K562 (cell line): ENCODE data around the gene DNAJC1. TPM values are rescaled to one million over a fixed set of nuclear protein-coding genes. Genes with fewer than 3 reads are reported as not detected.
A peak's percentile ranks its signal among the peaks of the same experiment; 100 is the strongest.

ENCODE experiments used
- FOXP1 ChIP-seq: sonication (generic); formaldehyde crosslinking; IDR thresholded peaks from 2 replicates; pipeline ENCODE4 v1.8.0; 2022; ENCODE audit warnings: mild to moderate bottlenecking, missing genetic modification reagents
- GATAD2B ChIP-seq: fragments of 450-650 bp; IDR thresholded peaks from 2 replicates; pipeline ENCODE4 v1.6.1; 2017; ENCODE audit warnings: mild to moderate bottlenecking, borderline replicate concordance
- L3MBTL2 ChIP-seq: fragments of 450-650 bp; IDR thresholded peaks from 2 replicates; pipeline ENCODE4 v1.6.1; 2016; ENCODE audit warnings: mild to moderate bottlenecking, moderate library complexity
- MEIS2 ChIP-seq: fragments of 450-650 bp; IDR thresholded peaks from 2 replicates; pipeline ENCODE4 v1.6.1; 2014; ENCODE audit warnings: mild to moderate bottlenecking; ENCODE audit not compliant: partially characterized antibody
- NEUROD1 ChIP-seq: fragments of 150-350 bp; IDR thresholded peaks from 2 replicates; pipeline ENCODE4 v1.6.1; 2014; ENCODE audit warnings: borderline replicate concordance, low read length, low read depth; ENCODE audit not compliant: partially characterized antibody
- NRF1 ChIP-seq, 2 experiments: fragments of 450-650 bp; IDR thresholded peaks in 1 of 2; conservative IDR thresholded peaks in 1 of 2; 2 replicates each; pipeline ENCODE4 v1.6.1; 2014; ENCODE audit warnings: mild to moderate bottlenecking in 2 of 2
- PCBP1 ChIP-seq: fragments of 200-400 bp; formaldehyde crosslinking; IDR thresholded peaks from 2 replicates; pipeline ENCODE4 v1.6.1; 2018; ENCODE audit warnings: mild to moderate bottlenecking, low read depth, low read length; ENCODE audit not compliant: poor library complexity, severe bottlenecking
- TAF1 ChIP-seq: IDR thresholded peaks from 2 replicates; pipeline ENCODE4 v1.6.1; 2011; ENCODE audit warnings: mild to moderate bottlenecking, low read length, moderate library complexity; ENCODE audit not compliant: insufficient read depth, control insufficient read depth, severe bottlenecking; ENCODE audit errors: extremely low read depth
- TAL1 ChIP-seq: fragments of 450-650 bp; IDR thresholded peaks from 2 replicates; pipeline ENCODE4 v1.6.1; 2016; ENCODE audit warnings: mild to moderate bottlenecking
- TBP ChIP-seq: optimal IDR thresholded peaks from 2 replicates; pipeline ENCODE3; 2011; ENCODE audit warnings: low read depth, low read length, improper control_type of control experiment
- ZNF212 ChIP-seq: fragments of 450-650 bp; formaldehyde crosslinking; IDR thresholded peaks from 2 replicates; pipeline ENCODE4 v1.4.0; 2020; ENCODE audit warnings: mild to moderate bottlenecking
- ZNF551 ChIP-seq: fragments of 250-450 bp; sonication (Bioruptor Pico); IDR thresholded peaks from 2 replicates; pipeline ENCODE4 v1.5.0; 2021; ENCODE audit warnings: mild to moderate bottlenecking, moderate library complexity
- polyA plus RNA-seq, 8 experiments: library from polyadenylated mRNA; depleted of rRNA in 4 of 8; stranded (reverse) in 5 of 8; unstranded in 3 of 8; fragments of >200 nt; fragmentation: Nextera tagmentation in 2 of 8; fragmentation: Illumina TruSeq in 1 of 8; extraction: Ambion mirVana in 2 of 8; extraction: Trizol in 1 of 8; gene quantifications; 2 replicates each; pipeline versions ENCODE4 v1.2.1 to v1.2.3, GENCODE V29; 2011 to 2014; ENCODE audit warnings: inconsistent platforms in 1 of 8, missing spikeins in 1 of 8
- total RNA-seq, 7 experiments: library from RNA; depleted of rRNA in 6 of 7; stranded (reverse); fragments of >200 nt in 6 of 7; fragmentation: Illumina TruSeq in 2 of 7; extraction: Trizol in 2 of 7; gene quantifications; 2 replicates each; pipeline versions ENCODE4 v1.2.1 to v1.2.3, GENCODE V29; 2011 to 2021; ENCODE audit warnings: low replicate concordance in 1 of 7
- TF ChIP-seq, protein P1 (sequence below): fragments of 250-450 bp; sonication (Bioruptor Pico); IDR thresholded peaks from 2 replicates; pipeline ENCODE4 v1.4.0; 2020; ENCODE audit warnings: mild to moderate bottlenecking
- TF ChIP-seq, protein P2 (sequence below): IDR thresholded peaks from 2 replicates; pipeline ENCODE4 v1.6.1; 2011; ENCODE audit not compliant: insufficient read length; ENCODE audit errors: extremely low read depth
- TF ChIP-seq, protein P3 (sequence below): fragments of 250-450 bp; sonication (Bioruptor Pico); IDR thresholded peaks from 2 replicates; pipeline ENCODE4 v1.5.0; 2021
- TF ChIP-seq, protein P4 (sequence below): sonication (generic); formaldehyde crosslinking; IDR thresholded peaks from 2 replicates; pipeline ENCODE4 v1.8.0; 2022; ENCODE audit warnings: mild to moderate bottlenecking, missing genetic modification reagents
- TF ChIP-seq, protein P5 (sequence below): fragments of 250-450 bp; sonication (Bioruptor Pico); IDR thresholded peaks from 2 replicates; pipeline ENCODE4 v1.8.0; 2021; ENCODE audit warnings: mild to moderate bottlenecking, moderate library complexity

DNAJC1 gene
- total and polyA plus RNA-seq, 9 of the 15 experiments (the other 6 are each of a cell fraction or from before 2014, with no cell fraction given): 5.4 to 77.6 (median 40.3) TPM

DNA sequence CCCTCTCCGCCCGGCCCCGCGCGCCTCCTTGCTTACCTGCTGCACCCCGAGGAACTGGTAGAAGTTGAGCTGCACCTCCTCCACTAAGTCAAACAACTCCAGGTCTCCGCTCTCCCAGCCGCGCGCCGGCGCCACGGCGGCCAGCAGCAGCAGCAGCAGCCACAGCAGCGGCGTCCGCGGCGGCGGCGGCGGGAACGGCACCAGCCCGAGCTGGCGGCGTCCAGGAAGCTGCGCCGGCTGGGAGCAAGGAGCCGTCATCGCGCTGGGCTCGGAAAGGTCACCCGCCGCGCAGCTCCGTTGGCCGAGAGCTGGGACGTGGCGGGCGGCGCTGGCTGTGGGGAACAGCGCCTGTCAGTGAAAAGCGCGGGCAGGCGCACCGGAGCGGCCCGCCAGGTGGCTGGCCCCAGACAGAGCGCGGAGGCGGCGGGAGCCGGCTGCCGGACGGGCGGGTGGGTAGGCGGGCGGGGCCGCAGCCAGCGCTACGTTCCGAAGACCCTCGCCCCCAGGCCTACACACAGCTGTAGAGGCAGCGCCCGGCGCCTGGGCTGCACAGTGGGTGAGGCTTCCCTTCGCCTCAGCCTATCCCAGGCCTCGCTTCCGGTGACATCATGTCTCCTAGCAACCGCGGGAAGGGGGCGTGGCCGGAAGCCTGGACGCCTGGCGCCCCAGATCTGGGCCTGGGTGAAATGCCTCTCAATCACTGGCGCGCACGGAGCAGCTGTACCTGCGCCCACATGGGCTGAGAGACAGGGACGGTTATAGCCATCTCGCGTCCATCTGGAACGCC lies at the start of gene DNAJC1 (continued):
- TF ChIP-seq, protein P1, sequence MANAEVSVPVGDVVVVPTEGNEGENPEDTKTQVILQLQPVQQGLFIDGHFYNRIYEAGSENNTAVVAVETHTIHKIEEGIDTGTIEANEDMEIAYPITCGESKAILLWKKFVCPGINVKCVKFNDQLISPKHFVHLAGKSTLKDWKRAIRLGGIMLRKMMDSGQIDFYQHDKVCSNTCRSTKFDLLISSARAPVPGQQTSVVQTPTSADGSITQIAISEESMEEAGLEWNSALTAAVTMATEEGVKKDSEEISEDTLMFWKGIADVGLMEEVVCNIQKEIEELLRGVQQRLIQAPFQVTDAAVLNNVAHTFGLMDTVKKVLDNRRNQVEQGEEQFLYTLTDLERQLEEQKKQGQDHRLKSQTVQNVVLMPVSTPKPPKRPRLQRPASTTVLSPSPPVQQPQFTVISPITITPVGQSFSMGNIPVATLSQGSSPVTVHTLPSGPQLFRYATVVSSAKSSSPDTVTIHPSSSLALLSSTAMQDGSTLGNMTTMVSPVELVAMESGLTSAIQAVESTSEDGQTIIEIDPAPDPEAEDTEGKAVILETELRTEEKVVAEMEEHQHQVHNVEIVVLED (CRISPR knock-in tag): peak; percentile 57; the same call in 1 of the 2 replicates
- TF ChIP-seq FOXP1 (CRISPR knock-in tag) (peak; percentile 92), NRF1 (conservative IDR thresholded peaks at IDR 0.05 in 1 of 2, IDR thresholded peaks at IDR 0.05 in 1 of 2) (peak; percentile 83 to 85), ZNF551 (CRISPR knock-in tag) (no peak), TBP (peak; percentile 81), TAF1 (peak; percentile 66), L3MBTL2 (peak; percentile 73; the same call in 1 of the 2 replicates), TAL1 (no peak; the same call in 1 of the 2 replicates), MEIS2 (peak; percentile 67), NEUROD1 (peak; percentile 58), PCBP1 (peak; percentile 72), ZNF212 (CRISPR knock-in tag) (no peak), GATAD2B (peak; percentile 69; the same call in 1 of the 2 replicates)
- TF ChIP-seq, protein P2, sequence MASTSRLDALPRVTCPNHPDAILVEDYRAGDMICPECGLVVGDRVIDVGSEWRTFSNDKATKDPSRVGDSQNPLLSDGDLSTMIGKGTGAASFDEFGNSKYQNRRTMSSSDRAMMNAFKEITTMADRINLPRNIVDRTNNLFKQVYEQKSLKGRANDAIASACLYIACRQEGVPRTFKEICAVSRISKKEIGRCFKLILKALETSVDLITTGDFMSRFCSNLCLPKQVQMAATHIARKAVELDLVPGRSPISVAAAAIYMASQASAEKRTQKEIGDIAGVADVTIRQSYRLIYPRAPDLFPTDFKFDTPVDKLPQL: no peak
- TF ChIP-seq, protein P3, sequence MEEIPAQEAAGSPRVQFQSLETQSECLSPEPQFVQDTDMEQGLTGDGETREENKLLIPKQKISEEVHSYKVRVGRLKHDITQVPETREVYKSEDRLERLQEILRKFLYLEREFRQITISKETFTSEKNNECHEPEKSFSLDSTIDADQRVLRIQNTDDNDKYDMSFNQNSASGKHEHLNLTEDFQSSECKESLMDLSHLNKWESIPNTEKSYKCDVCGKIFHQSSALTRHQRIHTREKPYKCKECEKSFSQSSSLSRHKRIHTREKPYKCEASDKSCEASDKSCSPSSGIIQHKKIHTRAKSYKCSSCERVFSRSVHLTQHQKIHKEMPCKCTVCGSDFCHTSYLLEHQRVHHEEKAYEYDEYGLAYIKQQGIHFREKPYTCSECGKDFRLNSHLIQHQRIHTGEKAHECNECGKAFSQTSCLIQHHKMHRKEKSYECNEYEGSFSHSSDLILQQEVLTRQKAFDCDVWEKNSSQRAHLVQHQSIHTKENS (CRISPR knock-in tag): no peak
- TF ChIP-seq, protein P4, sequence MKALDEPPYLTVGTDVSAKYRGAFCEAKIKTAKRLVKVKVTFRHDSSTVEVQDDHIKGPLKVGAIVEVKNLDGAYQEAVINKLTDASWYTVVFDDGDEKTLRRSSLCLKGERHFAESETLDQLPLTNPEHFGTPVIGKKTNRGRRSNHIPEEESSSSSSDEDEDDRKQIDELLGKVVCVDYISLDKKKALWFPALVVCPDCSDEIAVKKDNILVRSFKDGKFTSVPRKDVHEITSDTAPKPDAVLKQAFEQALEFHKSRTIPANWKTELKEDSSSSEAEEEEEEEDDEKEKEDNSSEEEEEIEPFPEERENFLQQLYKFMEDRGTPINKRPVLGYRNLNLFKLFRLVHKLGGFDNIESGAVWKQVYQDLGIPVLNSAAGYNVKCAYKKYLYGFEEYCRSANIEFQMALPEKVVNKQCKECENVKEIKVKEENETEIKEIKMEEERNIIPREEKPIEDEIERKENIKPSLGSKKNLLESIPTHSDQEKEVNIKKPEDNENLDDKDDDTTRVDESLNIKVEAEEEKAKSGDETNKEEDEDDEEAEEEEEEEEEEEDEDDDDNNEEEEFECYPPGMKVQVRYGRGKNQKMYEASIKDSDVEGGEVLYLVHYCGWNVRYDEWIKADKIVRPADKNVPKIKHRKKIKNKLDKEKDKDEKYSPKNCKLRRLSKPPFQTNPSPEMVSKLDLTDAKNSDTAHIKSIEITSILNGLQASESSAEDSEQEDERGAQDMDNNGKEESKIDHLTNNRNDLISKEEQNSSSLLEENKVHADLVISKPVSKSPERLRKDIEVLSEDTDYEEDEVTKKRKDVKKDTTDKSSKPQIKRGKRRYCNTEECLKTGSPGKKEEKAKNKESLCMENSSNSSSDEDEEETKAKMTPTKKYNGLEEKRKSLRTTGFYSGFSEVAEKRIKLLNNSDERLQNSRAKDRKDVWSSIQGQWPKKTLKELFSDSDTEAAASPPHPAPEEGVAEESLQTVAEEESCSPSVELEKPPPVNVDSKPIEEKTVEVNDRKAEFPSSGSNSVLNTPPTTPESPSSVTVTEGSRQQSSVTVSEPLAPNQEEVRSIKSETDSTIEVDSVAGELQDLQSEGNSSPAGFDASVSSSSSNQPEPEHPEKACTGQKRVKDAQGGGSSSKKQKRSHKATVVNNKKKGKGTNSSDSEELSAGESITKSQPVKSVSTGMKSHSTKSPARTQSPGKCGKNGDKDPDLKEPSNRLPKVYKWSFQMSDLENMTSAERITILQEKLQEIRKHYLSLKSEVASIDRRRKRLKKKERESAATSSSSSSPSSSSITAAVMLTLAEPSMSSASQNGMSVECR (CRISPR knock-in tag): peak; percentile 67
- TF ChIP-seq, protein P5, sequence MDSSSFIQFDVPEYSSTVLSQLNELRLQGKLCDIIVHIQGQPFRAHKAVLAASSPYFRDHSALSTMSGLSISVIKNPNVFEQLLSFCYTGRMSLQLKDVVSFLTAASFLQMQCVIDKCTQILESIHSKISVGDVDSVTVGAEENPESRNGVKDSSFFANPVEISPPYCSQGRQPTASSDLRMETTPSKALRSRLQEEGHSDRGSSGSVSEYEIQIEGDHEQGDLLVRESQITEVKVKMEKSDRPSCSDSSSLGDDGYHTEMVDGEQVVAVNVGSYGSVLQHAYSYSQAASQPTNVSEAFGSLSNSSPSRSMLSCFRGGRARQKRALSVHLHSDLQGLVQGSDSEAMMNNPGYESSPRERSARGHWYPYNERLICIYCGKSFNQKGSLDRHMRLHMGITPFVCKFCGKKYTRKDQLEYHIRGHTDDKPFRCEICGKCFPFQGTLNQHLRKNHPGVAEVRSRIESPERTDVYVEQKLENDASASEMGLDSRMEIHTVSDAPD (CRISPR knock-in tag): no peak
